H1 (cell line): Measurements from ENCODE around the gene PTPRE. TPM values are rescaled to one million over a fixed set of nuclear protein-coding genes. Genes with fewer than 3 reads are reported as not detected.

Source experiments
- CTCF ChIA-PET: fragments of 300-600 bp; sonication (Branson Sonifier 250); formaldehyde crosslinking; loops from one replicate; lab custom pipeline; 2021; ENCODE audit not compliant: partially characterized antibody; lab: Charles Lee
- POLR2A ChIA-PET: fragments of 300-600 bp; sonication (Branson Sonifier 250); formaldehyde crosslinking; loops from one replicate; lab custom pipeline; 2021; ENCODE audit warnings: inconsistent platforms; ENCODE audit not compliant: partially characterized antibody; lab: Charles Lee
- DNase-seq, 2 experiments: peaks; one replicate each; pipeline versions ENCODE4 v3.0.0 to v3.0.0-alpha.2; 2010 to 2022; ENCODE audit warnings: low spot score in 2 of 2, low read depth in 1 of 2, mixed read lengths in 1 of 2
- FAIRE-seq: peaks from 2 replicates; lab custom pipeline; 2011; peaks lifted over from hg19 to GRCh38; lab: Jason Lieb, UNC
- H2AFZ ChIP-seq: 2 replicates; pipeline ENCODE4 v1.8.1; 2012; ENCODE audit warnings: low read length, inconsistent platforms
- H2AK5ac ChIP-seq: 2 replicates; pipeline ENCODE4 v1.6.1; 2013; ENCODE audit warnings: low read depth, low read length
- H2BK120ac ChIP-seq: replicated peaks from 2 replicates; pipeline ENCODE3; 2013; ENCODE audit warnings: low read depth, low read length, inconsistent platforms
- H2BK12ac ChIP-seq: 2 replicates; pipeline ENCODE4 v1.6.1; 2013; ENCODE audit warnings: low read depth, low read length
- H2BK15ac ChIP-seq: 2 replicates; pipeline ENCODE4 v1.6.1; 2013; ENCODE audit warnings: low read length
- H2BK20ac ChIP-seq: 2 replicates; pipeline ENCODE4 v1.6.1; 2013; ENCODE audit warnings: low read length
- H2BK5ac ChIP-seq: 2 replicates; pipeline ENCODE4 v1.6.1; 2013; ENCODE audit warnings: low read depth, low read length
- H3K14ac ChIP-seq: 2 replicates; pipeline ENCODE4 v1.6.1; 2013; ENCODE audit warnings: inconsistent platforms; ENCODE audit not compliant: insufficient read length
- H3K18ac ChIP-seq: 2 replicates; pipeline ENCODE4 v1.6.1; 2013; ENCODE audit warnings: low read length; ENCODE audit errors: extremely low read depth
- H3K23ac ChIP-seq: 2 replicates; pipeline ENCODE4 v1.6.1; 2013; ENCODE audit warnings: inconsistent platforms; ENCODE audit not compliant: insufficient read length
- H3K23me2 ChIP-seq: 2 replicates; pipeline ENCODE4 v1.6.1; 2013; ENCODE audit warnings: low read depth, low read length
- H3K27ac ChIP-seq: 2 replicates; pipeline ENCODE4 v1.6.1; 2011; ENCODE audit warnings: low read depth, low read length, inconsistent platforms
- H3K27me3 ChIP-seq, 4 experiments: replicated peaks in 1 of 4; 1 replicate in 1 of 4; 2 replicates in 3 of 4; pipeline versions ENCODE4 v1.6.1 to v1.8.1; 2011 to 2013; ENCODE audit warnings: low read length in 3 of 4, mild to moderate bottlenecking in 3 of 4, inconsistent platforms in 2 of 4, mixed read lengths in 2 of 4, moderate library complexity in 1 of 4; ENCODE audit not compliant: control insufficient read depth in 3 of 4, insufficient read depth in 3 of 4; ENCODE audit errors: extremely low read depth in 1 of 4
- H3K36me3 ChIP-seq, 4 experiments: 2 replicates each; pipeline versions ENCODE4 v1.6.1 to v1.8.1; 2011 to 2013; ENCODE audit warnings: mild to moderate bottlenecking in 4 of 4, low read length in 3 of 4, moderate library complexity in 2 of 4, control low read depth in 1 of 4, inconsistent platforms in 1 of 4; ENCODE audit not compliant: insufficient read depth in 4 of 4, control insufficient read depth in 2 of 4
- H3K4ac ChIP-seq: replicated peaks from 2 replicates; pipeline ENCODE3; 2013; ENCODE audit warnings: low read length, low read depth, mixed read lengths, inconsistent platforms; ENCODE audit not compliant: insufficient read length
- H3K4me1 ChIP-seq, 4 experiments: replicated peaks in 1 of 4; 1 replicate in 1 of 4; 2 replicates in 3 of 4; pipeline versions ENCODE4 v1.6.1 to v1.8.1; 2011 to 2013; ENCODE audit warnings: low read length in 3 of 4, inconsistent platforms in 2 of 4, mixed read lengths in 1 of 4; ENCODE audit not compliant: insufficient read depth in 4 of 4, control insufficient read depth in 3 of 4
- H3K4me2 ChIP-seq, 2 experiments: 2 replicates each; pipeline versions ENCODE4 v1.6.1 to v1.8.1; 2011 to 2013; ENCODE audit warnings: low read depth in 2 of 2, low read length in 2 of 2, control low read depth in 1 of 2, inconsistent platforms in 1 of 2, mild to moderate bottlenecking in 1 of 2; ENCODE audit not compliant: insufficient read depth in 1 of 2
- H3K4me3 ChIP-seq, 4 experiments: fragments of 200-600, 300-600 bp in 1 of 4; sonication (generic), shearing (Covaris generic), sonication (Bioruptor Twin) in 1 of 4; 2 replicates each; pipeline versions ENCODE4 v1.5.1 to v1.8.1; 2011 to 2016; ENCODE audit warnings: low read length in 4 of 4, low read depth in 3 of 4, control low read depth in 2 of 4, inconsistent platforms in 2 of 4, mild to moderate bottlenecking in 2 of 4, mixed read lengths in 1 of 4, moderate library complexity in 1 of 4; ENCODE audit not compliant: insufficient read depth in 2 of 4; ENCODE audit errors: extremely low read depth in 1 of 4
- H3K56ac ChIP-seq: replicated peaks from 2 replicates; pipeline ENCODE3; 2013; ENCODE audit warnings: low read depth, mild to moderate bottlenecking, mixed read lengths, low read length, inconsistent platforms; ENCODE audit not compliant: insufficient read length
- H3K79me1 ChIP-seq: 2 replicates; pipeline ENCODE4 v1.6.1; 2013; ENCODE audit warnings: low read depth, low read length, control low read depth
- H3K79me2 ChIP-seq, 2 experiments: 2 replicates each; pipeline versions ENCODE4 v1.6.1 to v1.8.1; 2012 to 2013; ENCODE audit warnings: low read length in 2 of 2, mild to moderate bottlenecking in 2 of 2, inconsistent platforms in 1 of 2; ENCODE audit not compliant: insufficient read depth in 2 of 2, control insufficient read depth in 1 of 2
- H3K9ac ChIP-seq, 4 experiments: replicated peaks in 1 of 4; 1 replicate in 1 of 4; 2 replicates in 3 of 4; pipeline versions ENCODE4 v1.6.1 to v1.8.1; 2011 to 2013; ENCODE audit warnings: low read depth in 3 of 4, low read length in 3 of 4, control low read depth in 2 of 4, mild to moderate bottlenecking in 2 of 4, moderate library complexity in 2 of 4, inconsistent platforms in 1 of 4; ENCODE audit errors: extremely low read depth in 1 of 4
- H3K9me3 ChIP-seq, 2 experiments: 2 replicates each; pipeline versions ENCODE4 v1.6.1 to v1.8.1; 2012 to 2013; ENCODE audit warnings: mild to moderate bottlenecking in 2 of 2, moderate library complexity in 2 of 2, control low read depth in 1 of 2, inconsistent platforms in 1 of 2, low read depth in 1 of 2, low read length in 1 of 2, mixed read lengths in 1 of 2; ENCODE audit not compliant: insufficient read depth in 2 of 2
- H4K20me1 ChIP-seq, 2 experiments: replicated peaks in 1 of 2; 2 replicates each; pipeline versions ENCODE3 to v1.8.1; 2011 to 2013; ENCODE audit warnings: inconsistent platforms in 2 of 2, low read length in 2 of 2, mild to moderate bottlenecking in 1 of 2; ENCODE audit not compliant: insufficient read depth in 2 of 2, control insufficient read depth in 1 of 2
- H4K5ac ChIP-seq: 2 replicates; pipeline ENCODE4 v1.6.1; 2013; ENCODE audit warnings: low read length, low read depth, mixed read lengths, inconsistent platforms; ENCODE audit not compliant: insufficient read length
- H4K8ac ChIP-seq: 2 replicates; pipeline ENCODE4 v1.8.0; 2013; ENCODE audit warnings: mild to moderate bottlenecking, moderate library complexity, low read length, inconsistent platforms; ENCODE audit not compliant: insufficient read depth; ENCODE audit errors: extremely low read depth
- H4K91ac ChIP-seq: replicated peaks from 2 replicates; pipeline ENCODE3; 2013; ENCODE audit warnings: low read length, mixed read lengths, inconsistent platforms; ENCODE audit not compliant: insufficient read length
- BRCA1 ChIP-seq: IDR thresholded peaks from 2 replicates; pipeline ENCODE4 v1.6.1; 2012; ENCODE audit warnings: low read depth, low read length, improper control_type of control experiment
- EP300 ChIP-seq, 2 experiments: IDR thresholded peaks; 1 replicate in 1 of 2; 2 replicates in 1 of 2; pipeline ENCODE4 v1.6.1; 2011 to 2012; ENCODE audit warnings: low read depth in 2 of 2, low read length in 2 of 2, mild to moderate bottlenecking in 2 of 2, borderline replicate concordance in 1 of 2, inconsistent platforms in 1 of 2, moderate library complexity in 1 of 2
- HDAC2 ChIP-seq, 2 experiments: fragments of 300-600 bp in 1 of 2; sonication (generic) in 1 of 2; IDR thresholded peaks; 2 replicates each; pipeline ENCODE4 v1.6.1; 2011 to 2012; ENCODE audit warnings: low read depth in 2 of 2, low read length in 2 of 2, mild to moderate bottlenecking in 2 of 2, moderate library complexity in 2 of 2, borderline replicate concordance in 1 of 2, inconsistent platforms in 1 of 2
- NRF1 ChIP-seq: IDR thresholded peaks from 2 replicates; pipeline ENCODE4 v1.6.1; 2011; ENCODE audit warnings: mild to moderate bottlenecking, low read depth, low read length, improper control_type of control experiment
- PHF8 ChIP-seq: fragments of 200-600 bp; sonication (generic); conservative IDR thresholded peaks from 2 replicates; pipeline ENCODE4 v1.7.1; 2012; ENCODE audit warnings: low read depth, mild to moderate bottlenecking, inconsistent platforms, low read length, moderate library complexity
- SIX5 ChIP-seq: IDR thresholded peaks from 2 replicates; pipeline ENCODE4 v1.6.1; 2011; ENCODE audit warnings: mild to moderate bottlenecking, low read depth, low read length
- TAF1 ChIP-seq: IDR thresholded peaks from 2 replicates; pipeline ENCODE4 v1.6.1; 2011; ENCODE audit warnings: mild to moderate bottlenecking, low read depth, low read length
- WGBS, 2 experiments: shearing (Covaris generic) in 1 of 2; methylation state at CpG; one replicate each; pipeline versions ENCODE4 v1.1.6 to v1.1.7; 2013 to 2015; ENCODE audit warnings: low lambda C conversion rate in 2 of 2, mixed read lengths in 2 of 2, inconsistent platforms in 1 of 2, low coverage in 1 of 2, missing lambda C conversion rate in 1 of 2; ENCODE audit not compliant: insufficient replicate concordance in 2 of 2, insufficient coverage in 1 of 2, insufficient read length in 1 of 2; ENCODE audit errors: extremely low coverage in 1 of 2, missing lambda C conversion rate in 1 of 2; 5-methylcytosine and 5-hydroxymethylcytosine counted together
- polyA plus RNA-seq, 7 experiments: library from polyadenylated mRNA; depleted of rRNA in 3 of 7; stranded (reverse) in 5 of 7; unstranded in 2 of 7; fragments of >200 nt in 5 of 7; fragments of 200-250 nt in 2 of 7; gene quantifications; 1 replicate in 5 of 7; 2 replicates in 1 of 7; 4 replicates in 1 of 7; pipeline versions ENCODE4 v1.2.1 to v1.2.3, GENCODE V29; 2011 to 2013; ENCODE audit warnings: missing spikeins in 2 of 7, mixed read lengths in 2 of 7
- total RNA-seq: library from RNA; stranded (reverse); fragmentation: NEBNext Ultra II Directional; extraction: Animal tissue kit (Norgen Biotek cat#: 25700); gene quantifications from 2 replicates; pipeline ENCODE4 v1.2.1, GENCODE V29; 2021

Gene PTPRE
- total and polyA plus RNA-seq, 2 of the 8 experiments (the other 6 are each of a cell fraction or from before 2014, with no cell fraction given): 0.33 to 0.54 TPM

DNA sequence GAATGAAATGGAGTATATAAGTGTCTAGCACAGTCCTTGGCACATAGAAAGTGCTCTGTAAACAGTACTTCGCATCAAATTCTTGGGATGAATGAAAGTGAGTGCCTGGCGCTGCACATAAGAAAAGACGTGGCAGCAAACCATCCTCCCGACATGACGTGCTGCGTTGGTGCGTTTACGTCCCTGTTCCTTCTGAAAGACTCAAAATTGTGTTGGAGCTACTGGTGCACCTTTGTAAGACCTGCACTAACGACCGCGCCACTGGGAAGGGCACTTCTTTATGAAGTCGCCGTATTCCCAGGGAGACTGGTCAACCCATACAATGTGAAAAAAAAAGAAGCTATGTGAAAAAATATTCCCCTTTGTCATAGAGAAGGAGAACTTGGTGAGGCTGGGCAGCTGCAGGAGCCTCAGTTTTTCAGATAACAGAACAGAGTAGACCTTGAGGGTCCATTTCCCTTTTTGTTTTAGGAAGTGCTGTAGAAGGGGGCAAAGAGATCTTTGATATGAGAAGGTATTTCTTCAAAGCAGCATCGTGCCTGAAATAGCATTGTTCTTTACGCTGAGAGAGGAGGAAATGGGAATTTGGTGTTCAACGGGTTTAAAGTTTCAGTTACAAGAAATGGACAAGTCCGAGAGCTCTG lies 91.7 kb downstream of the PTPRE start:
- WGBS, 2 experiments: 97% methylated on average over 15 of the region's 17 CpGs; no CpG with 5 or more reads in 1 of the 2 experiments
- Histone ChIP-seq H4K8ac (no peak overlapping the region), H3K23ac (no peak overlapping the region), H3K27ac (no peak overlapping the region), H2BK15ac (no peak overlapping the region), H2AK5ac (no peak overlapping the region), H3K9ac (no peak overlapping the region), H2BK20ac (no peak overlapping the region), H3K27me3 (no peaks in the 10 kb centered on the region), H3K79me1 (no peaks in the 10 kb centered on the region), H3K9me3 (no peaks in the 10 kb centered on the region), H3K36me3 (no peaks in the 10 kb centered on the region), H2BK120ac (no peak overlapping the region), H3K4me3 (no peak overlapping the region), H2AFZ (no peak overlapping the region), H3K4me2 (no peak overlapping the region), H4K5ac (no peak overlapping the region), H4K91ac (no peak overlapping the region), H4K20me1 (no peaks in the 10 kb centered on the region), H3K14ac (no peak overlapping the region), H2BK5ac (no peak overlapping the region), H3K23me2 (no peaks in the 10 kb centered on the region), H2BK12ac (no peak overlapping the region), H3K4me1 (no peaks in the 10 kb centered on the region), H3K4ac (no peak overlapping the region), H3K79me2 (no peaks in the 10 kb centered on the region), H3K18ac (no peak overlapping the region), H3K56ac (no peak overlapping the region)
- FAIRE-seq (no peak), DNase-seq (no peak)
- no peak for TF ChIP-seq BRCA1
- no peak for TF ChIP-seq SIX5
- no peak for TF ChIP-seq PHF8
- TF ChIP-seq EP300 (IDR thresholded peaks at IDR 0.05; ENCODE audit: borderline replicate concordance in 1 of 2, low read depth in 2 of 2, low read length in 2 of 2): no peak
- TF ChIP-seq NRF1: no peak
- no peak for TF ChIP-seq TAF1
- TF ChIP-seq HDAC2 (IDR thresholded peaks at IDR 0.05; ENCODE audit: borderline replicate concordance in 1 of 2, low read depth in 2 of 2, low read length in 2 of 2): no peak
- ChIA-PET POLR2A (no interaction called here), CTCF (interaction anchor here (0.6 to 3.2 kb wide), 5 partner anchors 11 to 80 kb away, joined by 3 to 23 read pairs (median 4); no protein-coding TSS in a partner anchor)
